ENCODE measurements around the gene IFNA7. TPM values are rescaled to one million over a fixed set of nuclear protein-coding genes. Genes with fewer than 3 reads are reported as not detected.
"Not testable (repeated sequence)": the region's sequence is repeated elsewhere in the genome, so short reads cannot be mapped to it uniquely, and the experiment has no call there.

Gene IFNA7
- total RNA-seq (not detected), total RNA-seq (0 reads per million in 2 donors)

GRCh38 chr9:21202105-21202504, at the start of gene IFNA7:
TSS of gene IFNA7 (minus strand) at chr9:21202205. CDS start at chr9:21202165, 40 bp downstream.
- peaks cover 29% of the 10 kb centered on the region for H3K27me3 Mint-ChIP-seq
- not testable (repeated sequence) for H3K27ac Mint-ChIP-seq; ATAC-seq; H3K36me3 Mint-ChIP-seq (ENCODE audit: low read depth); H3K4me1 Mint-ChIP-seq; DNase-seq; H3K9me3 ChIP-seq (ENCODE audit: control insufficient read depth, low read length, poor library complexity, severe bottlenecking); H3K4me3 Mint-ChIP-seq

- DNase-seq = no peak
- ATAC-seq = no peak
- Mint-ChIP-seq H3K27ac (no peak overlapping the region), H3K36me3 (ENCODE audit: low read depth) (no peaks in the 10 kb centered on the region), H3K4me1 (peaks cover 7% of the 10 kb centered on the region), H3K27me3 (peaks cover 43% of the 10 kb centered on the region), H3K4me3 (no peak overlapping the region)
- H3K9me3 ChIP-seq (ENCODE audit: control insufficient read depth, low read length, poor library complexity, severe bottlenecking) = no peaks in the 10 kb centered on the region
Observed at GRCh38 chr9:21251638-21252037, 49.6 kb upstream of the IFNA7 start.

GRCh38 chr9:21251190-21251589, 49.2 kb upstream of the IFNA7 start:
- H3K27me3 Mint-ChIP-seq = peaks cover 41% of the 10 kb centered on the region
- no peaks in the 10 kb centered on the region for H3K36me3 Mint-ChIP-seq (ENCODE audit: low read depth)
- H3K4me3 Mint-ChIP-seq = no peak overlapping the region
- H3K4me1 Mint-ChIP-seq = peaks cover 7% of the 10 kb centered on the region
- H3K27ac Mint-ChIP-seq = no peak overlapping the region
- no peaks in the 10 kb centered on the region for H3K9me3 ChIP-seq (ENCODE audit: control insufficient read depth, low read length, poor library complexity, severe bottlenecking)
- DNase-seq (no peak), ATAC-seq (no peak)

GRCh38 chr9:21244836-21245235, 42.8 kb upstream of the IFNA7 start:
- Mint-ChIP-seq H3K27ac (no peak overlapping the region), H3K27me3 (peaks cover 39% of the 10 kb centered on the region), H3K36me3 (ENCODE audit: low read depth) (no peaks in the 10 kb centered on the region), H3K4me1 (no peaks in the 10 kb centered on the region), H3K4me3 (no peak overlapping the region)
- ATAC-seq (no peak), DNase-seq (no peak)
- no peaks in the 10 kb centered on the region for H3K9me3 ChIP-seq (ENCODE audit: control insufficient read depth, low read length, poor library complexity, severe bottlenecking)

- peaks cover 29% of the 10 kb centered on the region for H3K27me3 Mint-ChIP-seq
- ATAC-seq (no peak), DNase-seq (no peak)
- H3K36me3 Mint-ChIP-seq (ENCODE audit: low read depth) = peaks cover 2% of the 10 kb centered on the region
- H3K27ac Mint-ChIP-seq = no peak within 1 kb of the TSS
- no peak within 1 kb of the TSS for H3K4me3 Mint-ChIP-seq
- no peaks in the 10 kb centered on the region for H3K9me3 ChIP-seq (ENCODE audit: control insufficient read depth, low read length, poor library complexity, severe bottlenecking)
- H3K4me1 Mint-ChIP-seq = peaks cover 11% of the 10 kb centered on the region
Observed at GRCh38 chr9:21239911-21240310, 37.9 kb upstream of the IFNA7 start, which contains the start of gene IFNA14. TSS of gene IFNA14 (minus strand) at chr9:21240005. CDS start at chr9:21239935, 70 bp downstream.

GRCh38 chr9:21236360-21236714, 34.3 kb upstream of the IFNA7 start:
- Mint-ChIP-seq H3K4me3 (peak overlapping the region; percentile 49), H3K4me1 (peaks cover 11% of the 10 kb centered on the region), H3K27ac (peak overlapping the region; percentile 84), H3K27me3 (peaks cover 15% of the 10 kb centered on the region)
- not testable (repeated sequence) for H3K36me3 Mint-ChIP-seq (ENCODE audit: low read depth); DNase-seq; H3K9me3 ChIP-seq (ENCODE audit: control insufficient read depth, low read length, poor library complexity, severe bottlenecking); ATAC-seq

GRCh38 chr9:21235468-21236359, 33.7 kb upstream of the IFNA7 start:
- peaks cover 18% of the 10 kb centered on the region for H3K27me3 Mint-ChIP-seq
- H3K4me1 Mint-ChIP-seq = peaks cover 15% of the 10 kb centered on the region
- H3K27ac Mint-ChIP-seq = peak overlapping the region; percentile 84
- not testable (repeated sequence) for H3K9me3 ChIP-seq (ENCODE audit: control insufficient read depth, low read length, poor library complexity, severe bottlenecking); H3K36me3 Mint-ChIP-seq (ENCODE audit: low read depth); DNase-seq
- peak overlapping the region; percentile 49 for H3K4me3 Mint-ChIP-seq
- peak; percentile 73 for ATAC-seq

- H3K4me3 Mint-ChIP-seq = no peak overlapping the region
Observed at GRCh38 chr9:21234153-21234687, 32.2 kb upstream of the IFNA7 start.

GRCh38 chr9:21233258-21233657, 31.3 kb upstream of the IFNA7 start:
- Mint-ChIP-seq H3K27ac (no peak overlapping the region), H3K27me3 (peaks cover 16% of the 10 kb centered on the region), H3K4me1 (peaks cover 15% of the 10 kb centered on the region), H3K4me3 (no peak overlapping the region), H3K36me3 (ENCODE audit: low read depth) (peaks cover 2% of the 10 kb centered on the region)
- ATAC-seq (no peak), DNase-seq (no peak)
- H3K9me3 ChIP-seq (ENCODE audit: control insufficient read depth, low read length, poor library complexity, severe bottlenecking) = no peaks in the 10 kb centered on the region

More at GRCh38 chr9:21234153-21234687, 32.2 kb upstream of the IFNA7 start:
- peaks cover 2% of the 10 kb centered on the region for H3K36me3 Mint-ChIP-seq (ENCODE audit: low read depth)
- H3K27me3 Mint-ChIP-seq = peaks cover 20% of the 10 kb centered on the region
- DNase-seq (no peak), ATAC-seq (no peak)
- H3K27ac Mint-ChIP-seq = no peak overlapping the region
- H3K9me3 ChIP-seq (ENCODE audit: control insufficient read depth, low read length, poor library complexity, severe bottlenecking) = no peaks in the 10 kb centered on the region
- peaks cover 15% of the 10 kb centered on the region for H3K4me1 Mint-ChIP-seq

GRCh38 chr9:21228122-21228521, 26.1 kb upstream of the IFNA7 start, which contains the start of gene IFNA17:
TSS of gene IFNA17 (minus strand) at chr9:21228222. CDS start at chr9:21228173, 49 bp downstream.
- no peaks in the 10 kb centered on the region for H3K36me3 Mint-ChIP-seq (ENCODE audit: low read depth)
- H3K9me3 ChIP-seq (ENCODE audit: control insufficient read depth, low read length, poor library complexity, severe bottlenecking) = no peaks in the 10 kb centered on the region
- no peak within 1 kb of the TSS for H3K4me3 Mint-ChIP-seq
- no peak for ATAC-seq
- H3K4me1 Mint-ChIP-seq = peaks cover 3% of the 10 kb centered on the region
- no peak within 1 kb of the TSS for H3K27ac Mint-ChIP-seq
- H3K27me3 Mint-ChIP-seq = peaks cover 30% of the 10 kb centered on the region
- DNase-seq = no peak

- H3K27me3 Mint-ChIP-seq = peaks cover 46% of the 10 kb centered on the region
- ATAC-seq; H3K4me3 Mint-ChIP-seq; H3K4me1 Mint-ChIP-seq; H3K36me3 Mint-ChIP-seq (ENCODE audit: low read depth); DNase-seq; H3K27ac Mint-ChIP-seq; H3K9me3 ChIP-seq (ENCODE audit: control insufficient read depth, low read length, poor library complexity, severe bottlenecking): not testable (repeated sequence)
Observed at GRCh38 chr9:21217211-21217610, 15.2 kb upstream of the IFNA7 start, which contains the start of gene IFNA16. TSS of gene IFNA16 (minus strand) at chr9:21217311. CDS start at chr9:21217305, 6 bp downstream.

GRCh38 chr9:21213411-21214326, 11.7 kb upstream of the IFNA7 start:
- H3K4me1 Mint-ChIP-seq; H3K9me3 ChIP-seq (ENCODE audit: control insufficient read depth, low read length, poor library complexity, severe bottlenecking); H3K36me3 Mint-ChIP-seq (ENCODE audit: low read depth); DNase-seq; H3K4me3 Mint-ChIP-seq; H3K27ac Mint-ChIP-seq: not testable (repeated sequence)
- ATAC-seq = peak; percentile 42
- peaks cover 48% of the 10 kb centered on the region for H3K27me3 Mint-ChIP-seq

GRCh38 chr9:21212160-21212559, 10.2 kb upstream of the IFNA7 start:
- not testable (repeated sequence) for H3K27ac Mint-ChIP-seq; DNase-seq; H3K4me1 Mint-ChIP-seq; H3K9me3 ChIP-seq (ENCODE audit: control insufficient read depth, low read length, poor library complexity, severe bottlenecking); H3K36me3 Mint-ChIP-seq (ENCODE audit: low read depth); H3K4me3 Mint-ChIP-seq; ATAC-seq
- H3K27me3 Mint-ChIP-seq = peaks cover 43% of the 10 kb centered on the region
